NCI-H2107 treated with DMSO at 0.1 percent for 48 hours (cell line): ENCODE results near the gene ZNF25.
"Not testable (repeated sequence)": the region's sequence is repeated elsewhere in the genome, so short reads cannot be mapped to it uniquely, and the experiment has no call there.

Experiments used
- DNase-seq: peaks from one replicate; lab custom pipeline; 2025; ENCODE audit not compliant: unreplicated experiment; lab: John Stamatoyannopoulos, UW

ZNF25 gene

GRCh38 chr10:37976091-37976879, at the start of gene ZNF25:
ZNF25 (minus strand) TSS chr10:37976647; CDS start chr10:37971722, 4,925 bp downstream.
- peak; percentile 91 for DNase-seq

GRCh38 chr10:38025283-38025682, 48.8 kb upstream of the ZNF25 start:
- no peak for DNase-seq

GRCh38 chr10:38019124-38019523, 42.7 kb upstream of the ZNF25 start:
- not testable (repeated sequence) for DNase-seq

- no peak for DNase-seq
Observed at GRCh38 chr10:38016354-38016753, 39.9 kb upstream of the ZNF25 start.

- DNase-seq, result peak; percentile 87
Observed at GRCh38 chr10:38010119-38010903, 33.9 kb upstream of the ZNF25 start, which contains the start of gene ZNF33A. ZNF33A (plus strand) TSS chr10:38010675; CDS start chr10:38012342, 1,667 bp downstream.

GRCh38 chr10:38007991-38008390, 31.5 kb upstream of the ZNF25 start:
- no peak for DNase-seq

GRCh38 chr10:38007551-38007950, 31.1 kb upstream of the ZNF25 start:
- DNase-seq, result no peak

- no peak for DNase-seq
Observed at GRCh38 chr10:38003588-38003987, 27.1 kb upstream of the ZNF25 start.

GRCh38 chr10:38003026-38003425, 26.6 kb upstream of the ZNF25 start:
- no peak for DNase-seq

GRCh38 chr10:38000474-38000873, 24.0 kb upstream of the ZNF25 start:
- DNase-seq, result not testable (repeated sequence)

GRCh38 chr10:37998920-37999319, 22.5 kb upstream of the ZNF25 start:
- DNase-seq, result not testable (repeated sequence)

- no peak for DNase-seq
Observed at GRCh38 chr10:37992083-37992482, 15.6 kb upstream of the ZNF25 start.

GRCh38 chr10:37991655-37992054, 15.2 kb upstream of the ZNF25 start:
- DNase-seq, result no peak

GRCh38 chr10:37976880-37977203, 395 bp upstream of the ZNF25 start:
- no peak for DNase-seq

- peak; percentile 11 for DNase-seq
Observed at GRCh38 chr10:37975401-37975991, 951 bp downstream of the ZNF25 start.

- no peak for DNase-seq
Observed at GRCh38 chr10:37972396-37972795, 4.1 kb downstream of the ZNF25 start.

- DNase-seq, result no peak
Observed at GRCh38 chr10:37965006-37965405, 11.4 kb downstream of the ZNF25 start.

- no peak for DNase-seq
Observed at GRCh38 chr10:37960591-37961137, 15.8 kb downstream of the ZNF25 start.

- no peak for DNase-seq
Observed at GRCh38 chr10:37957841-37958240, 18.6 kb downstream of the ZNF25 start.

- DNase-seq, result no peak
Observed at GRCh38 chr10:37952926-37953325, 23.5 kb downstream of the ZNF25 start.

- DNase-seq, result no peak
Observed at GRCh38 chr10:37952043-37952755, 24.2 kb downstream of the ZNF25 start.
